PFSK-1 (cell line): Measurements from ENCODE around the gene RAMACL.
A peak's percentile ranks its signal among the peaks of the same experiment; 100 is the strongest.

ENCODE experiments used
- FOXP2 ChIP-seq: optimal IDR thresholded peaks from 2 replicates; pipeline ENCODE3; 2011; ENCODE audit warnings: borderline replicate concordance, control low read depth, inconsistent platforms; ENCODE audit not compliant: insufficient read depth; ENCODE audit errors: extremely low read length, extremely low read depth
- POLR2AphosphoS5 ChIP-seq: IDR thresholded peaks from 2 replicates; pipeline ENCODE4 v1.6.1; 2012; ENCODE audit warnings: low read depth, mild to moderate bottlenecking, control low read depth, low read length, moderate library complexity
- SIN3A ChIP-seq: IDR thresholded peaks from 2 replicates; pipeline ENCODE4 v1.6.1; 2012; ENCODE audit warnings: mild to moderate bottlenecking, low read length, moderate library complexity, borderline replicate concordance; ENCODE audit not compliant: insufficient read depth
- TAF1 ChIP-seq: IDR thresholded peaks from 2 replicates; pipeline ENCODE4 v1.6.1; 2012; ENCODE audit warnings: low read length, control low read depth, borderline replicate concordance; ENCODE audit not compliant: insufficient read depth
- TF ChIP-seq, protein P1 (sequence below), 2 experiments: IDR thresholded peaks; 2 replicates each; pipeline versions ENCODE4 v1.6.1 to v1.8.0; 2011 to 2012; ENCODE audit warnings: low read depth in 2 of 2, low read length in 2 of 2, control low read depth in 1 of 2, inconsistent platforms in 1 of 2, mild to moderate bottlenecking in 1 of 2, moderate library complexity in 1 of 2; ENCODE audit not compliant: insufficient read depth in 1 of 2

The RAMACL gene

DNA sequence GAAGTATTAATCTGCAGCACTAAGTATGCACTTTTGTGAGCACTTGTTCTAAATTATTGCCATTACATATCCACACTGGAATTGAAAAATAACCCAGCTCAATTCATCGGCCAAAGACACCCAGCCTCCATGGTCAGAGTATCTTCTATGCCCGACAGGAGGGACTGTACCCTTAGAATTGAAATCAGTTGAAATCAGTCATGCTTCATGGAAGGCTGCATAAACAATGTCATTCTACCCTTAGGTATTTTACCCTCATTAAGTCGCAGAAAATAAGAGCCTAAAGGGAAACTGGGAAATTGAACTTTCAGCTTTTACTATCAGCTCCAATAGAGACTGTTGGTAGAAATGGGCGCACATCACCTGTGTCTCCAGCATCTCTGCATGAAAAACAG, 2.9 kb upstream of the RAMACL start:
- TF ChIP-seq TAF1 (no peak), SIN3A (no peak), FOXP2 (no peak)

- TF ChIP-seq SIN3A (no peak), FOXP2 (no peak), TAF1 (no peak), POLR2AphosphoS5 (no peak)
- TF ChIP-seq, protein P1, sequence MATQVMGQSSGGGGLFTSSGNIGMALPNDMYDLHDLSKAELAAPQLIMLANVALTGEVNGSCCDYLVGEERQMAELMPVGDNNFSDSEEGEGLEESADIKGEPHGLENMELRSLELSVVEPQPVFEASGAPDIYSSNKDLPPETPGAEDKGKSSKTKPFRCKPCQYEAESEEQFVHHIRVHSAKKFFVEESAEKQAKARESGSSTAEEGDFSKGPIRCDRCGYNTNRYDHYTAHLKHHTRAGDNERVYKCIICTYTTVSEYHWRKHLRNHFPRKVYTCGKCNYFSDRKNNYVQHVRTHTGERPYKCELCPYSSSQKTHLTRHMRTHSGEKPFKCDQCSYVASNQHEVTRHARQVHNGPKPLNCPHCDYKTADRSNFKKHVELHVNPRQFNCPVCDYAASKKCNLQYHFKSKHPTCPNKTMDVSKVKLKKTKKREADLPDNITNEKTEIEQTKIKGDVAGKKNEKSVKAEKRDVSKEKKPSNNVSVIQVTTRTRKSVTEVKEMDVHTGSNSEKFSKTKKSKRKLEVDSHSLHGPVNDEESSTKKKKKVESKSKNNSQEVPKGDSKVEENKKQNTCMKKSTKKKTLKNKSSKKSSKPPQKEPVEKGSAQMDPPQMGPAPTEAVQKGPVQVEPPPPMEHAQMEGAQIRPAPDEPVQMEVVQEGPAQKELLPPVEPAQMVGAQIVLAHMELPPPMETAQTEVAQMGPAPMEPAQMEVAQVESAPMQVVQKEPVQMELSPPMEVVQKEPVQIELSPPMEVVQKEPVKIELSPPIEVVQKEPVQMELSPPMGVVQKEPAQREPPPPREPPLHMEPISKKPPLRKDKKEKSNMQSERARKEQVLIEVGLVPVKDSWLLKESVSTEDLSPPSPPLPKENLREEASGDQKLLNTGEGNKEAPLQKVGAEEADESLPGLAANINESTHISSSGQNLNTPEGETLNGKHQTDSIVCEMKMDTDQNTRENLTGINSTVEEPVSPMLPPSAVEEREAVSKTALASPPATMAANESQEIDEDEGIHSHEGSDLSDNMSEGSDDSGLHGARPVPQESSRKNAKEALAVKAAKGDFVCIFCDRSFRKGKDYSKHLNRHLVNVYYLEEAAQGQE (IDR thresholded peaks at IDR 0.05; ENCODE audit: insufficient read depth in 1 of 2, low read depth in 2 of 2, low read length in 2 of 2): no peak
Measured at GRCh38 chr6:166588691-166589336, 2.3 kb upstream of the RAMACL start.

DNA sequence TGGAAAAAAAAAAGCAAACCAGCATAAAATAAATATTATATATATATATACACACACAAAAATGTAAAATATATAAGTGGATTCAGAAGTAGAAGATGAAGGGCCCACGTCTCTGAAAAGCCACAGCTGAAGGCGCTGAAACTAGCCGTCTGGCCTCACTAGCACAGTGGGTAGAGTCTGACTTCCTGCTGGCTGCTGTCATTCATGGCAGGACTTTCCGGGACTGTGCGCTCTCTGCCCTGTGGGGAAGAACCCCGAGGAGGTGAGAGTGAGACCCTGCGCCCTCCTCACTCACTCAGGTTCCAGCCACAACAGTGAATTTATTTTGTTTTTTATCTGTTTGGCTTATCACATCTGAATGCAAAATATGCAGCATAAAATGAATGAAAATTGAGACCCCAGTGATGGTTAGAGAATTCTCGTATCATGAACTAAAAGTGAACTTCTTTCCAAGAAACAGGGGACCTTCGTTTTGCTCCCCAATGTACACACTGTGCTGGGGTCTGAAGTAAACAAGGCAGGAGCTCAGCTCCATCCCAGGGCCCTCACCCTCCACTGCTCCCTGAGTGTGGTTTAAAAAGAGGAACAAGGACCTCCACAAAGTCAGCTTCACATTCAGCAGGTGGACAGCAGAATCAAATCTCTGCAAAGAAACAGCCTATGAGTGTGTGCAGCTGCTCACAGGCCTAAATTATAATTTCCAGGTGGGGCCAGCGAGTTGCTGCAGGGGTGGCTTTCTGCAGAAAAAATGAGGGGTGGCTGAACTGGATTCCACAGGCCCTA, 1.3 kb upstream of the RAMACL start:
- TF ChIP-seq, protein P1 (IDR thresholded peaks at IDR 0.05; ENCODE audit: insufficient read depth in 1 of 2, low read depth in 2 of 2, low read length in 2 of 2): peak in 1 of 2 experiments; percentile 65; a peak in 2 of 4 replicates
- no peak for TF ChIP-seq TAF1
- no peak for TF ChIP-seq SIN3A

- TF ChIP-seq SIN3A (no peak), POLR2AphosphoS5 (no peak), FOXP2 (no peak), TAF1 (no peak)
- TF ChIP-seq, protein P1 (IDR thresholded peaks at IDR 0.05; ENCODE audit: insufficient read depth in 1 of 2, low read depth in 2 of 2, low read length in 2 of 2): no peak
Measured at GRCh38 chr6:166584853-166585429, 1.5 kb downstream of the RAMACL start.

- no peak for TF ChIP-seq POLR2AphosphoS5
- TF ChIP-seq TAF1: no peak
Measured at GRCh38 chr6:166584155-166584554, 2.3 kb downstream of the RAMACL start.

DNA sequence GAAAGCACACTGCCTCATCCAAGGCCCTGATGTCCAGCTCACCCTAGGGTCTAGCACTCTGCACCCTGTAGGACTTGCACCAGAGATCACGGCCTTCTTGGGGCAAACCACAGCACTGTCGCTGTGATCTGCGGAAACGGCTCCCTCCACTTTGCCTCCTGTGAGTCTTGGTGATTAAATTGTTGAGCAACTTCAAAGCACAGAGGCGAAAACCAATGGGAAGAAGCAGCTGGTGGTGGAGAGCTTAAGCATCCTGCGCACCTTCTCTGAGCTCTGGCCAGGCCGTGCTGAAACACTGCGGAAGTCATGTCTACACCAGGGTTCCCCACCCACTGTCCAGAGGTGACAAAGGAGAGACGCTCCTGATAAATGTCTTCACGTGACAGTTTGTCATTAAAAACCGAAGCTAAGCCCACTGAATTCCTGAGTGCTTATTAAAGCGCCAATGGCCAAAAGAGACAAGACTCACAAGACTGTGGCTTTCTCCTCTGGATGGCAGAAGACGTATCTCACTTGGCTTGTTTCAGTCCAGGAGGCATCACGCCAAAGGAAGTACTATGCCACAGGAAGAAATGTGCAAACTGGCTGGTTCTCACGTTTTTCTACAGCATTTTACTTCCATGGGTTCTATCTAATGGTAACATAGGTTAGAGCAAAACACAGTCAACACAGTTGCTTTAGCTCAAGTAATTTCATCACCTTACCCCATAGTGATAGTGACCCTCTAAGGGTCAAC, 3.1 kb downstream of the RAMACL start:
- TF ChIP-seq FOXP2 (no peak), SIN3A (no peak), TAF1 (no peak), POLR2AphosphoS5 (no peak)
- TF ChIP-seq, protein P1 (IDR thresholded peaks at IDR 0.05; ENCODE audit: insufficient read depth in 1 of 2, low read depth in 2 of 2, low read length in 2 of 2): no peak
